ENCODE data around the gene TTC7B.

The TTC7B gene

DNA sequence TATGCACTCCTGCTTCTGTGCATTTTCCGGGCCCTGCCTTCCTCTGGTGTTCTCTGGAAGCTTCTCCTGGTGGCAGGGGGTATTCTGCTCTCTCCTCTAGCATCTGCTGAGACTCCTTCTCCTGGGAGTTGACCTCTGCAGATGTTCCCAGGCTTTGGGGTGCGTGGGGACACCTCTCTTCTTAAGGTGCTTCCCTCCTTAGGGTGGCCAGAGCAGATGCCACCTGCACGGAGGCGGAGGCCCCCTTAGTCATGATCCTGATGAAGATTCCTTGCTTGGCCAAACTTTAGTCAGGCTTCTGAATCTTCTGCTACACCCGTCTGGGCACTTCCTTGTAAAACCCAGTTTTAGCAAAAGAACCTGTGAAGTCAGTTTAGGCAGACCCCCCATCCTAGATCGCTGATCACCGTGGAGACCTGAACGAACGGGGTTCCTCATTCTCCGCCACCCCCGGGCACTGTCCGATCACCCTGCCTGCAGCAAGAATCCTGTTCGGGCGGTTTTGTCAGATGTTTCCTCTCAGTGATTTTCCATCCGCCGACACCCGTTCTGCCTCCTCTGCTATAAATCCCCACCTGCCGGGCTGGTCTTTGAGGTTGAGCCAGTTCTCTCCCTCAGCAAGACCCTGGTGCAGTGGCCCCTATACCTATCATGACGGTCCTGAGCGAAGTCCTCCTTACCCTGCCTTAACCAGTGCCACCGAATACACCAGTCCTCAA is 307.5 kb downstream of the TTC7B start:
- H3K9me3 Mint-ChIP-seq = no peaks in the 10 kb centered on the region
- peak overlapping the region in 1 of 3 experiments; percentile 32 for H3K27ac Mint-ChIP-seq
- H3K36me3 Mint-ChIP-seq (ENCODE audit: low read depth) = no peaks in the 10 kb centered on the region
- TF ChIP-seq, protein P1, sequence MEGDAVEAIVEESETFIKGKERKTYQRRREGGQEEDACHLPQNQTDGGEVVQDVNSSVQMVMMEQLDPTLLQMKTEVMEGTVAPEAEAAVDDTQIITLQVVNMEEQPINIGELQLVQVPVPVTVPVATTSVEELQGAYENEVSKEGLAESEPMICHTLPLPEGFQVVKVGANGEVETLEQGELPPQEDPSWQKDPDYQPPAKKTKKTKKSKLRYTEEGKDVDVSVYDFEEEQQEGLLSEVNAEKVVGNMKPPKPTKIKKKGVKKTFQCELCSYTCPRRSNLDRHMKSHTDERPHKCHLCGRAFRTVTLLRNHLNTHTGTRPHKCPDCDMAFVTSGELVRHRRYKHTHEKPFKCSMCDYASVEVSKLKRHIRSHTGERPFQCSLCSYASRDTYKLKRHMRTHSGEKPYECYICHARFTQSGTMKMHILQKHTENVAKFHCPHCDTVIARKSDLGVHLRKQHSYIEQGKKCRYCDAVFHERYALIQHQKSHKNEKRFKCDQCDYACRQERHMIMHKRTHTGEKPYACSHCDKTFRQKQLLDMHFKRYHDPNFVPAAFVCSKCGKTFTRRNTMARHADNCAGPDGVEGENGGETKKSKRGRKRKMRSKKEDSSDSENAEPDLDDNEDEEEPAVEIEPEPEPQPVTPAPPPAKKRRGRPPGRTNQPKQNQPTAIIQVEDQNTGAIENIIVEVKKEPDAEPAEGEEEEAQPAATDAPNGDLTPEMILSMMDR (IDR thresholded peaks at IDR 0.05; ENCODE audit: unreplicated experiment in 3 of 3) = no peak
- no peak overlapping the region for H3K4me3 Mint-ChIP-seq
- H3K27me3 Mint-ChIP-seq (ENCODE audit: low read depth) = peaks cover 37% of the 10 kb centered on the region
- H3K4me1 Mint-ChIP-seq = peaks cover 11% of the 10 kb centered on the region

DNA sequence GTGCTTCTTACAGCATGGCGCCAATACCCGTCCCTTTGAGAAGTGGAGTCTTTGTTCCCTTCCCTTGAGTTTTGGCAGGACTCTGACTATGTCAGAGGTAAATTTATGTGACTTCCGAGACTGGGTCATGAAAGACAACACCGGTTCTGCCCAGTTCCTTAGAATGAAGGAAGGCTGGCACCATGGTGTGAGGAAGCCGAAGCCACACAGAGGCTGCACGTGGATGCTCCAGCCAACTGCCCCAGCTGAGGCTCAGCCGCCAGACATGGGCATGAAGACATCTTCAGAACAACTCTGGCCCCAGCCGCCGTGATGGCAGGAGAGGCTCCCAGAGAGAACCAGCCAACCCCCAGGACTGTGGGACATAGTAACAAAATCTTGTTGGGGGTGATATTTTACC is 308.2 kb downstream of the TTC7B start:
- H3K27me3 Mint-ChIP-seq (ENCODE audit: low read depth) = peaks cover 33% of the 10 kb centered on the region
- TF ChIP-seq, protein P1 (IDR thresholded peaks at IDR 0.05; ENCODE audit: unreplicated experiment in 3 of 3) = no peak
- no peaks in the 10 kb centered on the region for H3K36me3 Mint-ChIP-seq (ENCODE audit: low read depth)
- no peak overlapping the region for H3K4me3 Mint-ChIP-seq
- peaks cover 5% of the 10 kb centered on the region for H3K4me1 Mint-ChIP-seq
- no peaks in the 10 kb centered on the region for H3K9me3 Mint-ChIP-seq
- H3K27ac Mint-ChIP-seq = no peak overlapping the region

DNA sequence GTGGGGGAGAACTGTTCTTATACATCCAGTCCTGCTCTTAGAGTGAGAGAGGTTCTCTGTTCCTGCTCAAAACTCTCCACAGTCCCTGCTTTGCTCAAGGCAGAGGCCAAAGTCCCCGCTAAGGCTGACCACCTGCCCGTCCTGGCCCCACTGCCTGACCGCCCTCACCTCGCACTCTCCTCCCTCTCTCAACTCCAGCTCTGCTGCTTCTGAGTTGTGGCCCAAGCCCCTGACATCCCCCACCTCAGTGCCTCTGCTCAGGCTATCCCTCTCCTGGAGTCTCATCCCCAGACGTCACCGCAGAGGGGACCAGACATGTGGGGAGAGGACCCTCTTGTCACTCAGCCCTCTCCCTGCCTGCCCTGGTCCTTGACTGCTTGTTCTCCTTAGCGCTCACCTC is 308.8 kb downstream of the TTC7B start:
- H3K4me1 Mint-ChIP-seq = no peaks in the 10 kb centered on the region

DNA sequence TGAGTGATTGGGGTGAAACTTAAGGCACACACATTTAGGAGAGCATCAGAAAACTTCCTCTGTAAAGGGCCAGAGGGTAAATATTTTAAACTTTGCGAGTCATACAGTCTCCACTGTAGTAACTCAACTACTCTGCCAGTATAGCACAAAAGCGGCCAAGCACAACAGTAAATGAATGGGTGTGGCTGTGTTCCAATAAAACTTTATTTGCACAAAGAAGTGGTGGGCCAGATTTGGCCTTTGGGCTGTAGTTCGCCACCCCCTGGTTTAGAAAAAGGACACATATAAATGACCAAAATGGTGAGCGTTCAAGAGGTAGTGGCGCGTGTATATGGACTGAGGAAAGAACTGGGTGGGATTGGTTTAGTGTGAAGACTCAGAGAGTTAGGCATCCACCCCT is 309.5 kb downstream of the TTC7B start:
- Mint-ChIP-seq H3K9me3 (no peaks in the 10 kb centered on the region), H3K4me3 (no peak overlapping the region), H3K27me3 (ENCODE audit: low read depth) (peaks cover 44% of the 10 kb centered on the region), H3K36me3 (ENCODE audit: low read depth) (no peaks in the 10 kb centered on the region), H3K4me1 (no peaks in the 10 kb centered on the region), H3K27ac (no peak overlapping the region)
- TF ChIP-seq, protein P1 (IDR thresholded peaks at IDR 0.05; ENCODE audit: unreplicated experiment in 3 of 3) = no peak

More for the DNA sequence above, 308.8 kb downstream of the TTC7B start:
- Mint-ChIP-seq H3K9me3 (no peaks in the 10 kb centered on the region), H3K27ac (no peak overlapping the region), H3K27me3 (ENCODE audit: low read depth) (peaks cover 38% of the 10 kb centered on the region), H3K4me3 (no peak overlapping the region), H3K36me3 (ENCODE audit: low read depth) (no peaks in the 10 kb centered on the region)
- TF ChIP-seq, protein P1 (IDR thresholded peaks at IDR 0.05; ENCODE audit: unreplicated experiment in 3 of 3) = no peak

DNA sequence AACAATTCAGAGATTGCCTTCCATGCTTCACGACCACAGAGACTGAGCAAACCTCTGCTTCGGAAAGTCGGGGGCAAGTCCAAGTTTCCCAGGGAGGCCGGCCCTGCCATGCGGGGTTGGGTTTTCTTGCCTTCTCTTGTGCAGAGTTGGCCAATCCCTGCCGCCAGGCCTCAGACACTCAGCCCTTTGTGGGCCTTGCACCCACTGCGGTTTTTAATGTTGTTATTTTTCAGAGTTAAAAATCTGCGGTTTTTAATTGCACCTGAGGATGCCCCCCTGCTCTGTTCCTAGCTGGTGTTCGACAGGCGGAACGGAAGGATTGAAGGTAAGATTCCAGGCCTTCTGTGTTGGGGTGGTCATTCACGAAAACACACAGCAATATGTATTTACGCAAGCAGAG is 310.7 kb downstream of the TTC7B start:
- Mint-ChIP-seq H3K27me3 (ENCODE audit: low read depth) (peaks cover 42% of the 10 kb centered on the region), H3K36me3 (ENCODE audit: low read depth) (no peaks in the 10 kb centered on the region), H3K9me3 (no peaks in the 10 kb centered on the region), H3K4me1 (no peaks in the 10 kb centered on the region), H3K4me3 (no peak overlapping the region), H3K27ac (no peak overlapping the region)
- TF ChIP-seq, protein P1 (IDR thresholded peaks at IDR 0.05; ENCODE audit: unreplicated experiment in 3 of 3) = no peak

DNA sequence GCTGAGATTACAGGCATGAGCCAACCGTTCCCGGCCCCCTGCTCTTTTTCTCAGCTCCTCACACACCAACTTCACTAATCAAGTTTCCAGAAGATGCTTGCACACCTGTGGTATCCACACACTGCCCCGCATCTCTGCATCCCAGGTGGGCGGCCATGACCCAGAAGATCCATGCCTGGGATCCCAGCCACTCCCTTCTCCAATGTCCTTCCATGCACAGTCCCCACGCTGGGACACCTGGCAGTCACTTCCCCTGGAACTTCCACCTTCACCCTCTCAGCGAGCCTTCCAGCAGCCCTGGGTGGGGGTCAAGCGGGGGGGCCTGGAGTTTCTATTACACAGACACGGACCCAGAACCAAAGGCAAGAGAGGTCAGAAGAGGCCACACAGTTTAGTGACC is 311.6 kb downstream of the TTC7B start:
- Mint-ChIP-seq H3K4me1 (no peaks in the 10 kb centered on the region), H3K4me3 (no peak overlapping the region), H3K27ac (no peak overlapping the region), H3K36me3 (ENCODE audit: low read depth) (no peaks in the 10 kb centered on the region), H3K27me3 (ENCODE audit: low read depth) (peaks cover 47% of the 10 kb centered on the region), H3K9me3 (no peaks in the 10 kb centered on the region)
- TF ChIP-seq, protein P1 (IDR thresholded peaks at IDR 0.05; ENCODE audit: unreplicated experiment in 3 of 3) = no peak

All from nephron (organoid).